Lung (tissue), 12 donors: ENCODE measurements around the gene UGT3A1. TPM values are rescaled to one million over a fixed set of nuclear protein-coding genes. Genes with fewer than 3 reads are reported as not detected.

Experiments
- ATAC-seq: fragments of 200-7000 bp; cut with Tn5 transposase; one replicate; pipeline ENCODE4 v1.9.1; 2020; ENCODE audit warnings: moderate number of reproducible peaks; ENCODE audit not compliant: insufficient read depth, low FRiP score
- DNase-seq, 3 donors: peaks; one replicate each; pipeline ENCODE4 v3.0.0-alpha.2; 2013 to 2017
- H3K27ac ChIP-seq, 2 donors: one replicate each; pipeline ENCODE4 v1.5.1; 2013; ENCODE audit warnings: mild to moderate bottlenecking in 2 of 2, moderate library complexity in 2 of 2, control low read depth in 1 of 2, inconsistent platforms in 1 of 2, low read depth in 1 of 2, low read length in 1 of 2
- H3K27me3 ChIP-seq, 3 donors: one replicate each; pipeline ENCODE4 v1.5.1; 2013; ENCODE audit warnings: low read length in 2 of 3; ENCODE audit not compliant: control insufficient read depth in 3 of 3, insufficient read depth in 3 of 3
- H3K36me3 ChIP-seq, 4 donors: one replicate each; pipeline ENCODE4 v1.5.1; 2013; ENCODE audit warnings: low read length in 4 of 4, mild to moderate bottlenecking in 1 of 4, moderate library complexity in 1 of 4; ENCODE audit not compliant: control insufficient read depth in 4 of 4, insufficient read depth in 4 of 4
- H3K4me1 ChIP-seq, 5 donors: one replicate each; pipeline ENCODE4 v1.5.1; 2013; ENCODE audit warnings: low read length in 5 of 5, mild to moderate bottlenecking in 2 of 5, moderate library complexity in 1 of 5; ENCODE audit not compliant: control insufficient read depth in 5 of 5, insufficient read depth in 5 of 5
- H3K4me3 ChIP-seq: one replicate; pipeline ENCODE4 v1.5.1; 2013; ENCODE audit warnings: mild to moderate bottlenecking, control low read depth, moderate library complexity
- H3K9ac ChIP-seq, 2 donors: one replicate each; pipeline ENCODE4 v1.5.1; 2013; ENCODE audit warnings: low read length in 2 of 2, control low read depth in 1 of 2; ENCODE audit not compliant: insufficient read depth in 1 of 2
- H3K9me3 ChIP-seq, 4 donors: one replicate each; pipeline ENCODE4 v1.5.1; 2013; ENCODE audit warnings: low read length in 3 of 4, mild to moderate bottlenecking in 1 of 4, moderate library complexity in 1 of 4; ENCODE audit not compliant: control insufficient read depth in 4 of 4, insufficient read depth in 3 of 4
- WGBS, 2 donors: extraction: QIAGEN DNeasy Blood & Tissue Kit; methylation state at CpG; one replicate each; pipeline ENCODE4 v1.1.7; 2013; 5-methylcytosine and 5-hydroxymethylcytosine counted together
- polyA plus RNA-seq, 2 donors: library from polyadenylated mRNA; stranded (reverse); fragments of 200-250 nt; gene quantifications; one replicate each; pipeline ENCODE4 v1.2.1, GENCODE V29; 2013
- total RNA-seq, 2 donors: library from RNA; depleted of rRNA in 1 of 2; stranded (reverse); fragments of >200 nt in 1 of 2; gene quantifications; one replicate each; pipeline ENCODE4 v1.2.1, GENCODE V29; 2014 to 2021
- TF ChIP-seq, protein P1 (sequence below): IDR thresholded peaks from 2 replicates; pipeline ENCODE4 v1.5.1; 2012; ENCODE audit warnings: mild to moderate bottlenecking; ENCODE audit errors: control extremely low read depth, extremely low read depth
- donor health status: control.
- donor health status: control.
- donor health status: Bipolar disorder and iron deficiency.
- donor health status: healthy.
- donor health status: DM: yes; HTN: yes; CAD: no.

Gene UGT3A1
- total and polyA plus RNA-seq, 4 donors = not detected

DNA sequence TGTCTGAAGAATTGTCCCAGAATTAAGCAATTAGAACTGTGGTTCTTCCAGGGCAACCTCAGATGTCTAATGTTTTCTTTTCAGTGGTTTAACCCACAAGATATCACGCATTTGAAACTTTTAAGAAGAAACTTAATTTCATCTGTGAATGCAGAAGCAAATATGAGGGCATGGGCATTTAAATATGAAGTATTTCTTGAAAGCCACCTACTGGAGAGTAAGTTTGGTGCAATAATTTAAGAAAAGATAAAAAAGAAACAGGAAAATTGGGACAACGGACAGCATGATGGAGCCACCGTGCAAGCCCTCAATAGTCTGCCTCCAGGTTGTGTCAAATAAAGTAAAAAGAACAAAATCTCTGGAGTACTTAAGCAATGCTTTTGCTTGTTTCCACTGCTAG is 51.6 kb downstream of the UGT3A1 start:
- no peak for ATAC-seq
- WGBS, 2 donors = 66 to 78% methylated on average over 3 of the region's 3 CpGs

DNA sequence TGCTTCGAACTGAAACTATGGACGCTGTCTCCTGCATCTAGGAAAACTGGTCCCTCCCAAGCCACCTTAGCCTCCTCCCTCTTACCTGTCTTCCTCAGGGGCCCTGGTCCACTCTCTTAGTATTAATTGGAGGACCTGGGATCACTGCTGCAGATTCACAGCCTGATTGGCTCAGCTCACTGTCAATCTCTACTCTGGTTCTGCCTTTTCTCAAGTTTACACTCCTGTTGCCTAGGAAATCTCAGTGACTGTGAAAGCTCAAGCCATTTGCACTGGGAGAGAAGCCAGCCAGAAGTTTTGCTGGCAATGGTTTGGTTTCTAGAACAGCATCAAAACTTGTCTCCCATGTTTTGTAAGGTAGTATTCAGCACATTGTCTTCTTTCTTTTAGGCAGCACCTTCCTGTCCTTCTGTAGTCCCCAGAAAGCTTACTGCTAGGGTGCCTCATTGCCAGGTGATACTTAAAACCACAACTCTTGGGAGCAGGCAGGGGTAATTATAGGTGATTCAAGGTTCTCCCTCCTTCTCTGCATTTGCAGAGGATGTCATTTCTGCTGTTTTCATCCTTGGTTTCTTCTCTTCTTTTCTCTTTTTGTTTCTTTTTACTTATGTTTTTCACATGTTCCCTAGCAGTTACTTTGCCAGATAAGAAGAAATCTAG is 52.5 kb downstream of the UGT3A1 start, which contains the start of gene CAPSL:
CAPSL (minus strand) TSS at position 55 of the 660 bp plus-strand sequence. CDS start 17,502 bp downstream, outside the sequence.
- Histone ChIP-seq H3K9ac (no peak within 1 kb of the TSS), H3K9me3 (no peaks in the 10 kb centered on the region), H3K4me3 (no peak within 1 kb of the TSS), H3K36me3 (no peaks in the 10 kb centered on the region), H3K4me1 (peaks cover 0 to 9% (median 0%) of the 10 kb centered on the region in 5 donors), H3K27me3 (no peaks in the 10 kb centered on the region), H3K27ac (no peak within 1 kb of the TSS)
- peak; percentile 94 to 99 (median 97) for DNase-seq
- ATAC-seq = no peak
- TF ChIP-seq, protein P1, sequence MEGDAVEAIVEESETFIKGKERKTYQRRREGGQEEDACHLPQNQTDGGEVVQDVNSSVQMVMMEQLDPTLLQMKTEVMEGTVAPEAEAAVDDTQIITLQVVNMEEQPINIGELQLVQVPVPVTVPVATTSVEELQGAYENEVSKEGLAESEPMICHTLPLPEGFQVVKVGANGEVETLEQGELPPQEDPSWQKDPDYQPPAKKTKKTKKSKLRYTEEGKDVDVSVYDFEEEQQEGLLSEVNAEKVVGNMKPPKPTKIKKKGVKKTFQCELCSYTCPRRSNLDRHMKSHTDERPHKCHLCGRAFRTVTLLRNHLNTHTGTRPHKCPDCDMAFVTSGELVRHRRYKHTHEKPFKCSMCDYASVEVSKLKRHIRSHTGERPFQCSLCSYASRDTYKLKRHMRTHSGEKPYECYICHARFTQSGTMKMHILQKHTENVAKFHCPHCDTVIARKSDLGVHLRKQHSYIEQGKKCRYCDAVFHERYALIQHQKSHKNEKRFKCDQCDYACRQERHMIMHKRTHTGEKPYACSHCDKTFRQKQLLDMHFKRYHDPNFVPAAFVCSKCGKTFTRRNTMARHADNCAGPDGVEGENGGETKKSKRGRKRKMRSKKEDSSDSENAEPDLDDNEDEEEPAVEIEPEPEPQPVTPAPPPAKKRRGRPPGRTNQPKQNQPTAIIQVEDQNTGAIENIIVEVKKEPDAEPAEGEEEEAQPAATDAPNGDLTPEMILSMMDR = no peak
- 50 to 60% methylated on average over 2 of the region's 2 CpGs for WGBS, 2 donors

More for the DNA sequence above, 51.6 kb downstream of the UGT3A1 start:
- H3K4me1 ChIP-seq = peaks cover 0 to 9% (median 0%) of the 10 kb centered on the region in 5 donors
- H3K27ac ChIP-seq = no peak overlapping the region
- no peaks in the 10 kb centered on the region for H3K27me3 ChIP-seq
- TF ChIP-seq, protein P1 = no peak
- no peak for DNase-seq
- H3K36me3 ChIP-seq = no peaks in the 10 kb centered on the region
- H3K4me3 ChIP-seq = no peak overlapping the region
- no peaks in the 10 kb centered on the region for H3K9me3 ChIP-seq
- no peak overlapping the region for H3K9ac ChIP-seq

DNA sequence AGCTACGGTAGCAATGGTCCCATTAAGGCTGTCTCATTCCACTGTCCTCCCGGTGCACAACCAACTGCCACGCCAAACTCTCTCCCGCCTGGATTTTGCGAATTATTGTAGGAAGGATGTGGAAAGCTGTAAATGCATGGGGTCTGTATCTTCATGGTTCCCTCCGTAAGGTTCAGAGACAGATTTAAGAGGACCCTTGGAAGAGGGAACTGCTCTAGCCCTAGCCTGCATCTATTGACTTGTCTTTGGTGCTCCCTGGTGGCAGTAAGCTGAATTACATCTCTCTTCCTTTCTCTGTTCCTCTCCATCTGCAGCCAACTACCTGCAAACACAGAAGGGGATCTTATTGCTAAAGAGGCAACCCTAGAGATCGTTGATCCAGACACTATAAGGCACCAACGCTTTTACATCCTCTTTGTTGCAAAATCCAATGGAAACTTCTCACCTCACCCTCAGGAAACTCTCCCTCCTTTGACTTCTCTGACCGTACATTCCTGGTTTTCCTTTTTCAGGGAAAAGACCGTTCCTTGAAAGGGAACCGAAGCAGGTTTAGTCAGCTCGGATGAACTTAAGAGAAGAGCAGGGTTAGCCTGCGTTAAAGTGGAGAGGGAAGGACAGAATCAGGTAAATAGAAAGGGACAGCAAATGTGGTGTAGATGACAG is 64.7 kb downstream of the UGT3A1 start:
- Histone ChIP-seq H3K36me3 (no peaks in the 10 kb centered on the region), H3K27ac (no peak overlapping the region), H3K9me3 (no peaks in the 10 kb centered on the region), H3K4me1 (peaks cover 0 to 9% (median 0%) of the 10 kb centered on the region in 5 donors), H3K27me3 (peaks cover 0 to 16% (median 3%) of the 10 kb centered on the region in 3 donors), H3K4me3 (no peak overlapping the region), H3K9ac (no peak overlapping the region)
- TF ChIP-seq, protein P1 = peak; percentile 86
- WGBS, 2 donors = 36 to 47% methylated on average over 13 of the region's 13 CpGs
- DNase-seq = peak; percentile 65 to 79 (median 78)
- no peak for ATAC-seq
